ENCODE measurements around the gene NCOA4. TPM values are rescaled to one million over a fixed set of nuclear protein-coding genes. Genes with fewer than 3 reads are reported as not detected.
A peak's percentile ranks its signal among the peaks of the same experiment; 100 is the strongest.

Gene NCOA4
- total RNA-seq, 4 donors from 2014 or later = 110 to 351 (median 184) TPM

DNA sequence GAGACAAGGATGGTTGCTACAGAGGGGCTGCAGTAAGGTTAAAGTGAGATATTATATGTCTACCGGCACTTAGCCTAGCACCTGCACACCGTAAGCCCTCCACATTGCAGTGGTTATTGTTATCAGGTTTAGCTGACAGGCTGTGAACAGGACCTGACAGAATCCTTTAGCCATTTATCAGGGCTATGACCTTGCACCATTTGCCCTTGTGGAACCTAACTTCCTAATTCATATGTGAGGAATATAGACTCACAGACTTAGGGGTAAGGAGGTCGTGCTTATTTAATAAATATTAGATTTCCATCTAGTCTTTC lies 10.1 kb downstream of the NCOA4 start:
- peak overlapping the region in 2 of 4 donors; percentile 19 to 23 for H3K4me3 ChIP-seq
- TF ChIP-seq POLR2A (IDR thresholded peaks at IDR 0.05) = no peak
- TF ChIP-seq, protein P1, sequence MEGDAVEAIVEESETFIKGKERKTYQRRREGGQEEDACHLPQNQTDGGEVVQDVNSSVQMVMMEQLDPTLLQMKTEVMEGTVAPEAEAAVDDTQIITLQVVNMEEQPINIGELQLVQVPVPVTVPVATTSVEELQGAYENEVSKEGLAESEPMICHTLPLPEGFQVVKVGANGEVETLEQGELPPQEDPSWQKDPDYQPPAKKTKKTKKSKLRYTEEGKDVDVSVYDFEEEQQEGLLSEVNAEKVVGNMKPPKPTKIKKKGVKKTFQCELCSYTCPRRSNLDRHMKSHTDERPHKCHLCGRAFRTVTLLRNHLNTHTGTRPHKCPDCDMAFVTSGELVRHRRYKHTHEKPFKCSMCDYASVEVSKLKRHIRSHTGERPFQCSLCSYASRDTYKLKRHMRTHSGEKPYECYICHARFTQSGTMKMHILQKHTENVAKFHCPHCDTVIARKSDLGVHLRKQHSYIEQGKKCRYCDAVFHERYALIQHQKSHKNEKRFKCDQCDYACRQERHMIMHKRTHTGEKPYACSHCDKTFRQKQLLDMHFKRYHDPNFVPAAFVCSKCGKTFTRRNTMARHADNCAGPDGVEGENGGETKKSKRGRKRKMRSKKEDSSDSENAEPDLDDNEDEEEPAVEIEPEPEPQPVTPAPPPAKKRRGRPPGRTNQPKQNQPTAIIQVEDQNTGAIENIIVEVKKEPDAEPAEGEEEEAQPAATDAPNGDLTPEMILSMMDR (IDR thresholded peaks at IDR 0.05) = no peak
- H3K9me3 ChIP-seq = no peaks in the 10 kb centered on the region
- H3K36me3 ChIP-seq = peaks cover 0 to 12% (median 0%) of the 10 kb centered on the region in 3 donors
- DNase-seq = no peak
- no peaks in the 10 kb centered on the region for H3K27me3 ChIP-seq
- peak overlapping the region in 3 of 4 donors; percentile 37 to 73 (median 57) for H3K27ac ChIP-seq
- H3K4me1 ChIP-seq = peaks cover 0 to 80% (median 9%) of the 10 kb centered on the region in 4 donors

DNA sequence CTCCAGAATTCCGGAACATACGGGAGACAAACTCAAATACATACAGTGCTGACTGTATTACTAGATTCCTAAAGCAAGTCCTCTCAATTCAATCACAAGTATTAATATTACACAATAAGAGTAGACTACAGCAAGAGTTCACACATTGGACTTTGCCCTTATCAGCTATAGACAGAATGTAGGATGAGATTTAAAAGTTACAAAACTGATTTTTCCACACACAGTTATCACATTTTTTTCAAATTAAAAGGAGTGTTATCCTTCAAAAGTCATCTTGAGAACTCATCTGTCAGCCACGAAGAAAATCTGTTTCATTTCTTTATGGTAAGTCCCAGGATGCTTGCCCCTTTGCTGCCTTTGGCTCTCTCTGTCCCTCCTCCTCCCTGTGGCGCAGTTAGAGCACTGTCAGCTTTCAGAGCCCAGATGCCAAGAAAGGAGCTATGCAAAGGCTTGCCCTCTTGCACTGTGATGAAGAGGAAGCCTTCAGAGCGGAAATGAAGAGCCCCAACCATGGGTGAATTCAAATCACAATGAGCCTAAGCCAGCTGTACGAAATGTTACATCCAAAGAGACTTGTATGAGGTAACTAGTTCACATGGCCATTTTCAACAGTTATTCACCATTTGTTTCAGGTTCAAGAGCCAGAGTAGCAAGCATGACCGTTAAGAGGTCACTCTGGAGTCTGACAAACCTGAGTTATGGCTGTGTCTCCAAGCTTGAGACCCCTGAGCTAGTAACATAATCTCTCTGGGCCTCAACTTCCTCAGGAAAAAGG lies 10.7 kb downstream of the NCOA4 start:
- peak in 1 of 3 donors; percentile 59 for DNase-seq
- Histone ChIP-seq H3K4me1 (peaks cover 0 to 75% (median 9%) of the 10 kb centered on the region in 4 donors), H3K4me3 (peak overlapping the region in 2 of 4 donors; percentile 19 to 23), H3K36me3 (peaks cover 0 to 17% (median 0%) of the 10 kb centered on the region in 3 donors), H3K9me3 (no peaks in the 10 kb centered on the region), H3K27ac (peak overlapping the region in 3 of 4 donors; percentile 37 to 73 (median 57)), H3K27me3 (no peaks in the 10 kb centered on the region)
- no peak for TF ChIP-seq POLR2A (IDR thresholded peaks at IDR 0.05)
- TF ChIP-seq, protein P1 (IDR thresholded peaks at IDR 0.05) = peak in 3 of 6 experiments; percentile 11 to 31 (median 19)

DNA sequence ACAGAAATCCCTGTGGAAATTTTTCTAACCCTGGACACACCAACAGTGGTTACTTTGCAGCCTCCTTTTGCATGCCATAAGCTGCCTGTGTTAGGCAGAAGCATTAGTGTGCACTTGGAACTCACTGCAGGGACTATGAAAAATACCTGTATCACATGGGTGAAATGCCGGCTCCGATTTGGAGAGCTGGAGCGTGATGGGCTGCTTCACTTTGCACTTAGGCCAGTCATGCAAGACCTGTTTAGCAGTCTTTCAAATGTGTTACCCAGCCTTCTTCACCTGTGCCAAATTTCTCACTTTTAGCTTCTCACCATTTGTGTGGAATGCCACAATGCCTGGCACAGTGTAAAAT lies 11.3 kb downstream of the NCOA4 start:
- TF ChIP-seq POLR2A (IDR thresholded peaks at IDR 0.05) = no peak
- TF ChIP-seq, protein P1 (IDR thresholded peaks at IDR 0.05) = no peak
- no peak for DNase-seq
- Histone ChIP-seq H3K27ac (peak overlapping the region in 3 of 4 donors; percentile 37 to 73 (median 57)), H3K4me1 (peaks cover 0 to 70% (median 9%) of the 10 kb centered on the region in 4 donors), H3K36me3 (peaks cover 0 to 24% (median 0%) of the 10 kb centered on the region in 3 donors), H3K4me3 (peak overlapping the region in 2 of 4 donors; percentile 2 to 7), H3K9me3 (no peaks in the 10 kb centered on the region), H3K27me3 (no peaks in the 10 kb centered on the region)

DNA sequence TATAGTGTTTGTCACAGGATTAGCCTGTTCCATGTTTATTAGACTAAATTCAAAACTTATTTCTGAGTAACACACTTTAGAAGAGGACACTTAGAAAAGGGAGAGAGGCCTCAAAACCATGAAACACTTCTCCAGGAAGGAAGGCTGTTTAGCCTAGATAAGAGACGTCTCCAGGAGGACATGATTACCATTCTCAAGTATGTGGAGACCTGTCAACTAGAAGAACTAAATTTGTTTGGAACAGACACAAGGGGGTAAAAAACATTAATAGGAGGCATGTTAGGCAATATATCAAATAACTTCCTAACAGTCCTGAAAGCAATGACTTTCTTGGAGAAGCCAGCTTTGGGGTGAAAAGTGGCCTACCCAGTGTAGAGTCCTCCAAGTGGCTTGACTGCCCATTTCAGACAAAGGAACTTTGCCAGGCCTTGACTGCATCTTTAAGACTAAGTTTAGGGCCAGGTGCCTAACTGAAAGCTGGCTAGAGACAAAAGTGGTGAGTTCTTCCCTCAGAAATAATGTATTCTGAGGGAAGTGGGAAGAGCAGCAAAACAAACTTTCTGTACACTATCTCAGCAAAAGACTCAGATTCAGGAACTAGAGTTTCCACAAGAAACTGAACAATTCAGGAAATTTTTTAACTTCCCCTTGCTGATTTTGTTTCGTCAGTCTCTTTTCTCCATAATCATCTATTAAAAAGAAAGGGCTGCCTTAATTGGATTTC lies 11.8 kb downstream of the NCOA4 start:
- Histone ChIP-seq H3K9me3 (no peaks in the 10 kb centered on the region), H3K4me3 (no peak overlapping the region), H3K27me3 (no peaks in the 10 kb centered on the region), H3K27ac (peak overlapping the region in 2 of 4 donors; percentile 8 to 73), H3K4me1 (peaks cover 0 to 65% (median 9%) of the 10 kb centered on the region in 4 donors), H3K36me3 (peaks cover 0 to 29% (median 0%) of the 10 kb centered on the region in 3 donors)
- no peak for DNase-seq
- TF ChIP-seq, protein P1 (IDR thresholded peaks at IDR 0.05) = no peak
- TF ChIP-seq POLR2A (IDR thresholded peaks at IDR 0.05) = no peak

DNA sequence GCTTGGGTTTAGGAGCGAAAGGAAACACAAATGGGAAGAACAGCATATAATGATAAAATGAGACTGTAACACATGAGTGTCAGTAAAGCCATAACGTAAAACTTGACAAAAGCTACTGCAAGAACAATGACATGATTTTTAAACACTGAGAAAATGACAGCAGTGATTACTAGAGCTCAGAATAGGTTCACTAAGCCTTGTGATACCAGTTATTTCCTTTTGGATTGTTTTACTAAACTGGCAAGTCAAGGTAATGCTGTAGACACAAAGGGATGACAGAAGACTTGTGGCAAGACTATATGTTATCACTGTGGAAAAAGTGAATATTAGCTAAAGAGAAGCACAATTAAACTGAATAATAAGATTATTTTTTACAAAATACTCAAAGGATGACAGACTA lies 12.7 kb downstream of the NCOA4 start:
- Histone ChIP-seq H3K36me3 (peaks cover 0 to 38% (median 0%) of the 10 kb centered on the region in 3 donors), H3K27me3 (no peaks in the 10 kb centered on the region), H3K9me3 (no peaks in the 10 kb centered on the region), H3K27ac (no peak overlapping the region), H3K4me1 (peaks cover 0 to 62% (median 9%) of the 10 kb centered on the region in 4 donors), H3K4me3 (no peak overlapping the region)
- DNase-seq = no peak
- no peak for TF ChIP-seq POLR2A (IDR thresholded peaks at IDR 0.05)
- TF ChIP-seq, protein P1 (IDR thresholded peaks at IDR 0.05) = no peak
